Kidney (tissue), 14 donors: Measurements from ENCODE around the gene BABAM2. TPM values are rescaled to one million over a fixed set of nuclear protein-coding genes. Genes with fewer than 3 reads are reported as not detected.

Experiments
- DNase-seq, 5 donors: peaks; one replicate each; pipeline ENCODE4 v3.0.0-alpha.2; 2013 to 2020
- FAIRE-seq: peaks from 2 replicates; lab custom pipeline; 2012; peaks lifted over from hg19 to GRCh38; lab: Jason Lieb, UNC
- H3K27ac ChIP-seq, 2 donors: one replicate each; pipeline ENCODE4 v1.7.0; 2013; ENCODE audit warnings: low read depth in 2 of 2, low read length in 2 of 2, inconsistent platforms in 1 of 2
- H3K27me3 ChIP-seq: one replicate; pipeline ENCODE4 v1.7.1; 2013; ENCODE audit warnings: low read length, inconsistent platforms; ENCODE audit not compliant: control insufficient read depth, insufficient read depth
- H3K36me3 ChIP-seq, 3 donors: one replicate each; pipeline versions ENCODE4 v1.7.0 to v1.7.1; 2013; ENCODE audit warnings: low read length in 3 of 3, control low read depth in 1 of 3, inconsistent platforms in 1 of 3; ENCODE audit not compliant: insufficient read depth in 3 of 3, control insufficient read depth in 2 of 3
- H3K4me1 ChIP-seq, 3 donors: one replicate each; pipeline versions ENCODE4 v1.7.0 to v1.7.1; 2013; ENCODE audit warnings: low read length in 3 of 3, inconsistent platforms in 1 of 3, low read depth in 1 of 3; ENCODE audit not compliant: control insufficient read depth in 2 of 3, insufficient read depth in 2 of 3
- H3K4me3 ChIP-seq, 3 donors: one replicate each; pipeline versions ENCODE4 v1.7.0 to v1.8.1; 2013; ENCODE audit warnings: low read length in 3 of 3, control low read depth in 1 of 3, inconsistent platforms in 1 of 3
- H3K9ac ChIP-seq, 3 donors: one replicate each; pipeline versions ENCODE4 v1.7.0 to v1.7.1; 2013; ENCODE audit warnings: low read length in 3 of 3, control low read depth in 1 of 3, inconsistent platforms in 1 of 3
- H3K9me3 ChIP-seq, 3 donors: one replicate each; pipeline versions ENCODE4 v1.7.0 to v1.7.1; 2013; ENCODE audit warnings: low read length in 3 of 3, control low read depth in 1 of 3, inconsistent platforms in 1 of 3; ENCODE audit not compliant: control insufficient read depth in 2 of 3, insufficient read depth in 1 of 3
- CTCF ChIP-seq: IDR thresholded peaks from 3 replicates; pipeline ENCODE4 v1.5.1; 2012; ENCODE audit warnings: mild to moderate bottlenecking, moderate library complexity, borderline replicate concordance; ENCODE audit not compliant: insufficient read depth; ENCODE audit errors: extremely low read depth
- intact Hi-C: fragments of 100-400 bp; cut with DNase I; formaldehyde crosslinking; loops from one replicate; pipeline ENCODE4 v1.11.1; 2022
- polyA plus RNA-seq: library from polyadenylated mRNA; stranded (reverse); fragments of 350-450 nt; fragmentation: Illumina TruSeq; extraction: RNeasy Lipid Tissue Mini Kit (QIAGEN cat#74804); gene quantifications from one replicate; pipeline ENCODE4 v1.2.3, GENCODE V29; 2014; ENCODE audit warnings: low read depth, low replicate concordance; ENCODE audit not compliant: insufficient read depth
- total RNA-seq: library from RNA; stranded (reverse); fragmentation: NEBNext Ultra II Directional; extraction: Animal tissue kit (Norgen Biotek cat#: 25700); gene quantifications from one replicate; pipeline ENCODE4 v1.2.1, GENCODE V29; 2021
- donor health status: control.
- donor health status: control.
- donor health status: control.
- donor health status: control.
- donor health status: control.
- donor health status: DM: yes; HTN: yes; CAD: no.
- donor health status: Normal renal cell carcinoma (clear cell type).

BABAM2 gene
- total and polyA plus RNA-seq, 2 donors from 2014 or later = 68.4 to 74.1 TPM

- Histone ChIP-seq H3K9me3 (no peaks in the 10 kb centered on the region), H3K27me3 (no peaks in the 10 kb centered on the region), H3K9ac (no peak overlapping the region), H3K27ac (no peak overlapping the region), H3K4me3 (no peak overlapping the region), H3K36me3 (no peaks in the 10 kb centered on the region), H3K4me1 (peaks cover 0 to 2% (median 0%) of the 10 kb centered on the region in 3 donors)
- DNase-seq = no peak
- no peak for FAIRE-seq
- TF ChIP-seq CTCF = no peak
- intact Hi-C loops = no loop called here
These were observed 56.1 kb downstream of the BABAM2 start for GRCh38 chr2:27946530-27947060.

GRCh38 chr2:27952070-27952469, 61.5 kb downstream of the BABAM2 start:
- Histone ChIP-seq H3K9ac (no peak overlapping the region), H3K27ac (no peak overlapping the region), H3K36me3 (no peaks in the 10 kb centered on the region), H3K9me3 (no peaks in the 10 kb centered on the region), H3K27me3 (no peaks in the 10 kb centered on the region), H3K4me3 (no peak overlapping the region), H3K4me1 (peaks cover 0 to 18% (median 0%) of the 10 kb centered on the region in 3 donors)
- TF ChIP-seq CTCF = no peak
- FAIRE-seq = no peak
- intact Hi-C loops = no loop called here
- no peak for DNase-seq

- no peak overlapping the region for H3K27ac ChIP-seq
- FAIRE-seq = no peak
- H3K27me3 ChIP-seq = no peaks in the 10 kb centered on the region
These were observed 62.5 kb downstream of the BABAM2 start for GRCh38 chr2:27953077-27953476.

More at GRCh38 chr2:27953077-27953476, 62.5 kb downstream of the BABAM2 start:
- DNase-seq = no peak
- Histone ChIP-seq H3K9ac (no peak overlapping the region), H3K4me1 (peaks cover 0 to 18% (median 0%) of the 10 kb centered on the region in 3 donors), H3K4me3 (no peak overlapping the region), H3K36me3 (no peaks in the 10 kb centered on the region), H3K9me3 (no peaks in the 10 kb centered on the region)
- no peak for TF ChIP-seq CTCF
- intact Hi-C loops = no loop called here
